ENCODE results near the gene SLC7A5. TPM values are rescaled to one million over a fixed set of nuclear protein-coding genes. Genes with fewer than 3 reads are reported as not detected.

SLC7A5 gene
- total and polyA plus RNA-seq, 2 of the 13 experiments (the other 11 are each of a cell fraction or from before 2014, with no cell fraction given), result 79.6 to 155 TPM

DNA sequence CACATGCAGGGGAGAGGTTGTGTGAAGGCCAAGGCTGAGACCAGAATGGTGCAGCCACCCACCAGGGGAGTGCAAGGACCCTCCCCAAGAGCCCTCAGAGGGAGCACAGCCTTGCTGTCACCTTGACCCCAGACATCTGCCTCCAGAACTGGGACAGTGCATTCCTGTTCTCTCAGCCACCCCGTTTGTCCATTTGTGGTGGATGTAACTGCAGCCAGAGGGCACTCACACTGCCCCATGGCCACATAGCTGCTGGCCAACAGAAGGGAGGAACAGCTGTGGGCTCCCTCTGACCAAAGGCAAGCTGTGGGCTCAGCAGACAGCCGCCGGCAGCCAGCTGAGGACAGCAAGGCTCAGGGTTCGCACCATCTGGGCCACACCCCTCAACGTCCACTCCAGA lies 53.7 kb downstream of the SLC7A5 start (continued):
- TF ChIP-seq, protein P1, sequence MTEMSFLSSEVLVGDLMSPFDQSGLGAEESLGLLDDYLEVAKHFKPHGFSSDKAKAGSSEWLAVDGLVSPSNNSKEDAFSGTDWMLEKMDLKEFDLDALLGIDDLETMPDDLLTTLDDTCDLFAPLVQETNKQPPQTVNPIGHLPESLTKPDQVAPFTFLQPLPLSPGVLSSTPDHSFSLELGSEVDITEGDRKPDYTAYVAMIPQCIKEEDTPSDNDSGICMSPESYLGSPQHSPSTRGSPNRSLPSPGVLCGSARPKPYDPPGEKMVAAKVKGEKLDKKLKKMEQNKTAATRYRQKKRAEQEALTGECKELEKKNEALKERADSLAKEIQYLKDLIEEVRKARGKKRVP (CRISPR knock-in tag; IDR thresholded peaks at IDR 0.05), result peak in 1 of 2 experiments; percentile 51; a peak in 2 of 4 replicates
- no peak for TF ChIP-seq FOXP1 (IDR thresholded peaks at IDR 0.05)
- TF ChIP-seq FOXP1 (CRISPR knock-in tag; IDR thresholded peaks at IDR 0.05), result no peak
- no peak for TF ChIP-seq SNRNP70 (IDR thresholded peaks at IDR 0.05; ENCODE audit: low read depth, low read length)
- TF ChIP-seq CHD4 (IDR thresholded peaks at IDR 0.05; ENCODE audit: borderline replicate concordance, low read length), result no peak
- no peak for TF ChIP-seq JUNB (CRISPR knock-in tag; IDR thresholded peaks at IDR 0.05; ENCODE audit: borderline replicate concordance)
- TF ChIP-seq, protein P2, sequence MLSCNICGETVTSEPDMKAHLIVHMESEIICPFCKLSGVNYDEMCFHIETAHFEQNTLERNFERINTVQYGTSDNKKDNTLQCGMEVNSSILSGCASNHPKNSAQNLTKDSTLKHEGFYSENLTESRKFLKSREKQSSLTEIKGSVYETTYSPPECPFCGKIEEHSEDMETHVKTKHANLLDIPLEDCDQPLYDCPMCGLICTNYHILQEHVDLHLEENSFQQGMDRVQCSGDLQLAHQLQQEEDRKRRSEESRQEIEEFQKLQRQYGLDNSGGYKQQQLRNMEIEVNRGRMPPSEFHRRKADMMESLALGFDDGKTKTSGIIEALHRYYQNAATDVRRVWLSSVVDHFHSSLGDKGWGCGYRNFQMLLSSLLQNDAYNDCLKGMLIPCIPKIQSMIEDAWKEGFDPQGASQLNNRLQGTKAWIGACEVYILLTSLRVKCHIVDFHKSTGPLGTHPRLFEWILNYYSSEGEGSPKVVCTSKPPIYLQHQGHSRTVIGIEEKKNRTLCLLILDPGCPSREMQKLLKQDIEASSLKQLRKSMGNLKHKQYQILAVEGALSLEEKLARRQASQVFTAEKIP (CRISPR knock-in tag; IDR thresholded peaks at IDR 0.05; ENCODE audit: borderline replicate concordance), result no peak
- TF ChIP-seq ETV6 (CRISPR knock-in tag; conservative IDR thresholded peaks at IDR 0.05), result 0 out of 2 replicates have a peak, but pooled peaks have one; percentile 34
- no peak for TF ChIP-seq ZNF558 (CRISPR knock-in tag; IDR thresholded peaks at IDR 0.05; ENCODE audit: borderline replicate concordance)
- TF ChIP-seq ZNF7 (CRISPR knock-in tag; IDR thresholded peaks at IDR 0.05), result no peak
- TF ChIP-seq SRY (CRISPR knock-in tag; IDR thresholded peaks at IDR 0.05), result no peak
- TF ChIP-seq, protein P3, sequence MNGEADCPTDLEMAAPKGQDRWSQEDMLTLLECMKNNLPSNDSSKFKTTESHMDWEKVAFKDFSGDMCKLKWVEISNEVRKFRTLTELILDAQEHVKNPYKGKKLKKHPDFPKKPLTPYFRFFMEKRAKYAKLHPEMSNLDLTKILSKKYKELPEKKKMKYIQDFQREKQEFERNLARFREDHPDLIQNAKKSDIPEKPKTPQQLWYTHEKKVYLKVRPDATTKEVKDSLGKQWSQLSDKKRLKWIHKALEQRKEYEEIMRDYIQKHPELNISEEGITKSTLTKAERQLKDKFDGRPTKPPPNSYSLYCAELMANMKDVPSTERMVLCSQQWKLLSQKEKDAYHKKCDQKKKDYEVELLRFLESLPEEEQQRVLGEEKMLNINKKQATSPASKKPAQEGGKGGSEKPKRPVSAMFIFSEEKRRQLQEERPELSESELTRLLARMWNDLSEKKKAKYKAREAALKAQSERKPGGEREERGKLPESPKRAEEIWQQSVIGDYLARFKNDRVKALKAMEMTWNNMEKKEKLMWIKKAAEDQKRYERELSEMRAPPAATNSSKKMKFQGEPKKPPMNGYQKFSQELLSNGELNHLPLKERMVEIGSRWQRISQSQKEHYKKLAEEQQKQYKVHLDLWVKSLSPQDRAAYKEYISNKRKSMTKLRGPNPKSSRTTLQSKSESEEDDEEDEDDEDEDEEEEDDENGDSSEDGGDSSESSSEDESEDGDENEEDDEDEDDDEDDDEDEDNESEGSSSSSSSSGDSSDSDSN (CRISPR knock-in tag; IDR thresholded peaks at IDR 0.05), result peak; percentile 40; the same call in 1 of the 2 replicates
- TF ChIP-seq, protein P4, sequence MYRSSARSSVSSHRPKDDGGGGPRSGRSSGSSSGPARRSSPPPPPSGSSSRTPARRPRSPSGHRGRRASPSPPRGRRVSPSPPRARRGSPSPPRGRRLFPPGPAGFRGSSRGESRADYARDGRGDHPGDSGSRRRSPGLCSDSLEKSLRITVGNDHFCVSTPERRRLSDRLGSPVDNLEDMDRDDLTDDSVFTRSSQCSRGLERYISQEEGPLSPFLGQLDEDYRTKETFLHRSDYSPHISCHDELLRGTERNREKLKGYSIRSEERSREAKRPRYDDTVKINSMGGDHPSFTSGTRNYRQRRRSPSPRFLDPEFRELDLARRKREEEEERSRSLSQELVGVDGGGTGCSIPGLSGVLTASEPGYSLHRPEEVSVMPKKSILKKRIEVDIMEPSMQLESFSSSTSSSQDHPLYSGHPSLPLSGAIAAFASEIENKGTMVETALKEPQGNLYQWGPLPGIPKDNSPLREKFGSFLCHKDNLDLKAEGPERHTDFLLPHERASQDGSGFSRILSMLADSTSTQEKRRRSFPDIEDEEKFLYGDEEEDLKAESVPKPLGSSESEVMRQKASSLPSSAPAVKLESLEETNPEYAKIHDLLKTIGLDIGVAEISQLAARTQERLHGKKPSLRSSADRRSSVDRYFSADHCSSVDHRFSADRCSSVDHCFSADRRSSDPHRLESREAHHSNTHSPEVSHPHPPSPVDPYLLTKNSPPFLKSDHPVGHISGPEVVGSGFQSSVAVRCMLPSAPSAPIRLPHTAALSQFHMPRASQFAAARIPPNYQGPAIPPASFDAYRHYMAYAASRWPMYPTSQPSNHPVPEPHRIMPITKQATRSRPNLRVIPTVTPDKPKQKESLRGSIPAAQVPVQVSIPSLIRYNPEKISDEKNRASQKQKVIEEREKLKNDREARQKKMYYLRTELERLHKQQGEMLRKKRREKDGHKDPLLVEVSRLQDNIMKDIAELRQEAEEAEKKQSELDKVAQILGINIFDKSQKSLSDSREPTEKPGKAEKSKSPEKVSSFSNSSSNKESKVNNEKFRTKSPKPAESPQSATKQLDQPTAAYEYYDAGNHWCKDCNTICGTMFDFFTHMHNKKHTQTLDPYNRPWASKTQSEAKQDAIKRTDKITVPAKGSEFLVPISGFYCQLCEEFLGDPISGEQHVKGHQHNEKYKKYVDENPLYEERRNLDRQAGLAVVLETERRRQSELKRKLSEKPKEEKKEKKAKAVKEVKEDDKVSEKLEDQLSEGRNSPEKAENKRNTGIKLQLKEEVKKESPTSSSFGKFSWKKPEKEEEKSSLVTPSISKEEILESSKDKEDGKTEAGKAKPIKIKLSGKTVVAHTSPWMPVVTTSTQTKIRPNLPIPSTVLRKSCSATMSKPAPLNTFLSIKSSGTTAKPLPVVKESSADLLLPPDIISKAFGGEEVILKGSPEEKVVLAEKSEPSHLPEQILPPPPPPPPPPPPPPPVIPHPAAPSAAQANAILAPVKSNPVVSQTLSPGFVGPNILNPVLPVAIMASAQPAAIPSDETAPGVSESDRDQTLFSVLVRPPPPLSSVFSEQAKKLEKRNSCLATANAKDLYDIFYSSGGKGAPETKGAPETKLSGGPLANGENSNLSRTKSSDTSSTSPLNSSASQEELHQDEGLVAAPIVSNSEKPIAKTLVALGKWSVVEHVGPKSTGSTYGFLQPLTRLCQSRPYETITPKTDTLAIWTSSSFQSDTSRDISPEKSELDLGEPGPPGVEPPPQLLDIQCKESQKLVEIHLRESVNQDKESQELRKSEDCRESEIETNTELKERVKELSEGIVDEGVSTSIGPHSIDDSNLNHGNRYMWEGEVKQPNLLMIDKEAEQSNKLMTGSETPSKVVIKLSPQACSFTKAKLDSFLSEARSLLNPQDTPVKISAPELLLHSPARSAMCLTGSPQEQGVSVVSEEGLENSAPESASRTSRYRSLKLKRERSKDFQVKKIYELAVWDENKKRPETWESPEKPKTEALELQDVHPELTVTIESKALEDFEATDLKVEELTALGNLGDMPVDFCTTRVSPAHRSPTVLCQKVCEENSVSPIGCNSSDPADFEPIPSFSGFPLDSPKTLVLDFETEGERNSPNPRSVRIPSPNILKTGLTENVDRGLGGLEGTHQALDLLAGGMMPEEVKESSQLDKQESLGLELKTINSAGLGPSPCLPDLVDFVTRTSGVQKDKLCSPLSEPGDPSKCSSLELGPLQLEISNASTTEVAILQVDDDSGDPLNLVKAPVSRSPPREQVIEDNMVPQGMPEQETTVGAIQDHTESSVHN (CRISPR knock-in tag; IDR thresholded peaks at IDR 0.05), result no peak
- TF ChIP-seq, protein P5, sequence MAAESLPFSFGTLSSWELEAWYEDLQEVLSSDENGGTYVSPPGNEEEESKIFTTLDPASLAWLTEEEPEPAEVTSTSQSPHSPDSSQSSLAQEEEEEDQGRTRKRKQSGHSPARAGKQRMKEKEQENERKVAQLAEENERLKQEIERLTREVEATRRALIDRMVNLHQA (CRISPR knock-in tag; IDR thresholded peaks at IDR 0.05), result no peak
- no peak for TF ChIP-seq ATRX (CRISPR knock-in tag; IDR thresholded peaks at IDR 0.05; ENCODE audit: borderline replicate concordance)
- no peak for TF ChIP-seq ZNF761 (CRISPR knock-in tag; conservative IDR thresholded peaks at IDR 0.05)
